Gastroesophageal sphincter (tissue), 4 donors: Measurements from ENCODE around the gene ANKS1B. TPM values are rescaled to one million over a fixed set of nuclear protein-coding genes. Genes with fewer than 3 reads are reported as not detected.

Experiments used
- ATAC-seq: fragments of 150-250 bp; one replicate; pipeline ENCODE4 v1.9.1; 2016; ENCODE audit warnings: mild to moderate bottlenecking, moderate library complexity
- H3K27ac ChIP-seq, 4 donors: fragments of 200-600 bp; sonication (generic) in 3 of 4; 1 replicate in 3 of 4; 2 replicates in 1 of 4; pipeline ENCODE4 v1.5.1; 2016 to 2019
- H3K27me3 ChIP-seq: fragments of 200-600 bp; sonication (generic); one replicate; pipeline ENCODE4 v1.5.1; 2019
- H3K36me3 ChIP-seq, 2 donors: fragments of 200-600 bp; sonication (generic); one replicate each; pipeline ENCODE4 v1.5.1; 2019; ENCODE audit warnings: control low read depth in 1 of 2
- H3K4me1 ChIP-seq, 3 donors: fragments of 200-600 bp; sonication (generic); 1 replicate in 2 of 3; 2 replicates in 1 of 3; pipeline ENCODE4 v1.5.1; 2016 to 2019; ENCODE audit warnings: control low read depth in 2 of 3
- H3K4me3 ChIP-seq, 2 donors: fragments of 200-600 bp; sonication (generic); one replicate each; pipeline ENCODE4 v1.5.1; 2019; ENCODE audit warnings: mild to moderate bottlenecking in 1 of 2, moderate library complexity in 1 of 2
- H3K9me3 ChIP-seq, 3 donors: fragments of 200-600 bp; sonication (generic); one replicate each; pipeline ENCODE4 v1.5.1; 2017 to 2019; ENCODE audit warnings: control low read depth in 2 of 3
- EP300 ChIP-seq: sonication (generic); formaldehyde crosslinking; IDR thresholded peaks from one replicate; pipeline ENCODE4 v1.6.1; 2017; ENCODE audit warnings: antibody characterized with exemption, mild to moderate bottlenecking
- POLR2A ChIP-seq, 2 donors: fragments of 450-650 bp; IDR thresholded peaks; one replicate each; pipeline ENCODE4 v1.6.1; 2017; ENCODE audit warnings: antibody characterized with exemption in 2 of 2, mild to moderate bottlenecking in 2 of 2, moderate library complexity in 1 of 2
- POLR2AphosphoS5 ChIP-seq: sonication (generic); formaldehyde crosslinking; IDR thresholded peaks from one replicate; pipeline ENCODE4 v1.6.1; 2017; ENCODE audit warnings: antibody characterized with exemption
- WGBS, 2 donors: methylation state at CpG; one replicate each; pipeline ENCODE4 v1.1.5; 2018; ENCODE audit warnings: low coverage in 1 of 2; 5-methylcytosine and 5-hydroxymethylcytosine counted together
- total RNA-seq, 4 donors: library from RNA; depleted of rRNA; stranded (reverse); fragments of >200 nt; gene quantifications; one replicate each; pipeline ENCODE4 v1.1.0, GENCODE V29; 2016
- TF ChIP-seq, protein P1 (sequence below), 4 experiments: fragments of 200-600 bp in 2 of 4; fragments of 450-650 bp in 2 of 4; sonication (generic) in 1 of 4; IDR thresholded peaks; one replicate each; pipeline ENCODE4 v1.5.1; 2017 to 2019; ENCODE audit warnings: antibody characterized with exemption in 4 of 4, mild to moderate bottlenecking in 2 of 4, moderate library complexity in 2 of 4

Gene ANKS1B
- 10 to 100 TPM in 3 of 4 donors, 1 to 10 TPM in 1; 9.9 to 31.1 (median 21.4) TPM for total RNA-seq

DNA sequence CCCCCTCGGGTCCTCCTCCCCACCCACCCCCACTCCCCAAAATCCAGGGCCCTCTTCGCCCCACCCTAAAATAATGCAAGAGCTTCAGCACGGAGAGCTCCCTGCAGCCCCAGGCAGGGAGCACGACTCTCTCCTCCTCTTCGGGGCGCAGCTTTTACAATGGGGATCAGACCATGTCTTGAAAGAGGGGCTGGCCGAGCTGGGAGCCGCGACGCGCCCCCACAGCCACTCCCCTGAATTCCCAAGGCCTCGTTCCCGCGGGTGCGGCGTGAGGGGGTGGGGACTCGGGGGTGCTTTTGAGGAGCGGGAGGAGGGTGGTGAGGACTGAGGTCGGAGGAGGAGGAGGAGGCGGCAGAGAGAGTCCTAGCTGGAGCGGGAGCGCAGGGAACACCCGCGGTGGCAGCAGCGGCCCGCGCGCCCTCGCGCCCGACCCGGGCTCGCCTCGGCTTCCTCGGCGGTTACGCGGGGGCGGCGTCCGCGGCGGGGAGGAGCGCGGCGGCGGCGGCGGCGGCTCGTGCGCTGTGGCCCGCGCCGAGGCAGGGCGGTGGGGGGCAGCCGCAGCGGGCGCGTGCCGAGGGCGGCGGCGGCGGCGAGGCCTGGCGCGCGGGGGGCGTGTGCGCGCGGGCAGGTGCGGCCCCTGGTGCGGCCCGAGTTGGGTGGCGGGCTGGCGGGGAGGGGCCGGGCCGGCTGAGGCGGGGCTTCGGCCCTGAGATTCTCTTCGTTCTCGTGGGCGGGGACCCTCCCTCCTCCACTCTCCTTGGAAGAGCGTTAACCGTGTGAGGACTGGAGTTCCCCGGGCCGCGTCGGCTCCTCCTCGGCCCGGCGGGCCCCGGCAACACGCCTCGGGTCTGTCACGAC, at the start of gene ANKS1B:
ANKS1B (minus strand) TSS at position 666 of the 858 bp plus-strand sequence. CDS start 699 bp downstream, outside the sequence.
- no peaks in the 10 kb centered on the region for H3K27me3 ChIP-seq
- TF ChIP-seq POLR2A (IDR thresholded peaks at IDR 0.05) (no peak), POLR2AphosphoS5 (no peak), EP300 (no peak)
- TF ChIP-seq, protein P1, sequence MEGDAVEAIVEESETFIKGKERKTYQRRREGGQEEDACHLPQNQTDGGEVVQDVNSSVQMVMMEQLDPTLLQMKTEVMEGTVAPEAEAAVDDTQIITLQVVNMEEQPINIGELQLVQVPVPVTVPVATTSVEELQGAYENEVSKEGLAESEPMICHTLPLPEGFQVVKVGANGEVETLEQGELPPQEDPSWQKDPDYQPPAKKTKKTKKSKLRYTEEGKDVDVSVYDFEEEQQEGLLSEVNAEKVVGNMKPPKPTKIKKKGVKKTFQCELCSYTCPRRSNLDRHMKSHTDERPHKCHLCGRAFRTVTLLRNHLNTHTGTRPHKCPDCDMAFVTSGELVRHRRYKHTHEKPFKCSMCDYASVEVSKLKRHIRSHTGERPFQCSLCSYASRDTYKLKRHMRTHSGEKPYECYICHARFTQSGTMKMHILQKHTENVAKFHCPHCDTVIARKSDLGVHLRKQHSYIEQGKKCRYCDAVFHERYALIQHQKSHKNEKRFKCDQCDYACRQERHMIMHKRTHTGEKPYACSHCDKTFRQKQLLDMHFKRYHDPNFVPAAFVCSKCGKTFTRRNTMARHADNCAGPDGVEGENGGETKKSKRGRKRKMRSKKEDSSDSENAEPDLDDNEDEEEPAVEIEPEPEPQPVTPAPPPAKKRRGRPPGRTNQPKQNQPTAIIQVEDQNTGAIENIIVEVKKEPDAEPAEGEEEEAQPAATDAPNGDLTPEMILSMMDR (IDR thresholded peaks at IDR 0.05): no peak
- H3K4me3 ChIP-seq: peak within 1 kb of the TSS; percentile 71 to 74
- H3K9me3 ChIP-seq: no peaks in the 10 kb centered on the region
- H3K36me3 ChIP-seq: no peaks in the 10 kb centered on the region
- peak; percentile 89 for ATAC-seq
- H3K27ac ChIP-seq: peak within 1 kb of the TSS; percentile 50 to 89 (median 86)
- no CpG with 5 or more reads among the region's 98 CpGs for WGBS, 2 donors
- peaks cover 0 to 29% (median 3%) of the 10 kb centered on the region in 3 donors for H3K4me1 ChIP-seq

DNA sequence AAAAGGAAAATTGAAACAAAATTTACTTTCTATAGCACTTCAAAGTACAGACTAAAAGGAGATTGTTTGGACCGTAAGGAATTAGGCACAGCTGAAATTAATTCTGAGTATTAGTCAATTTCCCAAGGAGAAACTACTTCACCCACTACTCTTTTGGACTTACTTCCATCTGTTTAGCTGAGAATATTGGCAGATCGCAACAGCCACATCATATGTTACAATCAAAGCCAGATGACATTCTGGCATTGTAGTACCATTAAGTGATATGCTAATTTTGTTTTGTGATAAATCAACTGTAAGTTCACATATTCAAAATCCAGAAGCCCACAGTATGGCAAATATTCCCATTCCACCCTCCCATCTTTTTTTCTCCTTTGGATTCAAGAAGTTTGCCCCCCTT, 47.1 kb upstream of the ANKS1B start:
- 60 to 76% methylated on average over 2 of the region's 2 CpGs for WGBS, 2 donors
- ATAC-seq: no peak
- Histone ChIP-seq H3K4me3 (no peak overlapping the region), H3K27me3 (no peaks in the 10 kb centered on the region), H3K36me3 (peaks cover 0 to 25% of the 10 kb centered on the region in 2 donors), H3K9me3 (no peaks in the 10 kb centered on the region), H3K27ac (no peak overlapping the region), H3K4me1 (no peaks in the 10 kb centered on the region)
- TF ChIP-seq, protein P1 (IDR thresholded peaks at IDR 0.05): no peak
- TF ChIP-seq POLR2A (IDR thresholded peaks at IDR 0.05): no peak
- no peak for TF ChIP-seq POLR2AphosphoS5
- TF ChIP-seq EP300: no peak

- no peaks in the 10 kb centered on the region for H3K27me3 ChIP-seq
- no peak overlapping the region for H3K27ac ChIP-seq
- no peak for ATAC-seq
- H3K36me3 ChIP-seq: peaks cover 0 to under 1% of the 10 kb centered on the region in 2 donors
- H3K4me1 ChIP-seq: no peaks in the 10 kb centered on the region
- H3K4me3 ChIP-seq: no peak overlapping the region
- 80 to 85% methylated on average over 2 to 3 of the region's 3 CpGs for WGBS, 2 donors
- H3K9me3 ChIP-seq: no peaks in the 10 kb centered on the region
- TF ChIP-seq EP300 (no peak), POLR2AphosphoS5 (no peak), POLR2A (IDR thresholded peaks at IDR 0.05) (no peak)
- TF ChIP-seq, protein P1 (IDR thresholded peaks at IDR 0.05): no peak
Measured at GRCh38 chr12:100027671-100028070, 42.9 kb upstream of the ANKS1B start.

- no peak for ATAC-seq
- TF ChIP-seq, protein P1 (IDR thresholded peaks at IDR 0.05): no peak
- TF ChIP-seq POLR2AphosphoS5 (no peak), EP300 (no peak), POLR2A (IDR thresholded peaks at IDR 0.05) (no peak)
- Histone ChIP-seq H3K4me1 (no peaks in the 10 kb centered on the region), H3K9me3 (no peaks in the 10 kb centered on the region), H3K4me3 (no peak overlapping the region), H3K27ac (no peak overlapping the region), H3K36me3 (no peaks in the 10 kb centered on the region), H3K27me3 (no peaks in the 10 kb centered on the region)
- WGBS, 2 donors: 81 to 100% methylated on average over 1 of the region's 1 CpG
Measured at GRCh38 chr12:100026241-100026640, 41.5 kb upstream of the ANKS1B start.
